HG02852 (cell line): ENCODE results near the gene ZCCHC7.

Source experiments
- ATAC-seq: cut with Tn5 transposase; IDR thresholded peaks from one replicate; pipeline ENCODE4 v1.9.1; 2021; ENCODE audit warnings: mild to moderate bottlenecking, moderate library complexity; ENCODE audit not compliant: unreplicated experiment

ZCCHC7 gene

DNA sequence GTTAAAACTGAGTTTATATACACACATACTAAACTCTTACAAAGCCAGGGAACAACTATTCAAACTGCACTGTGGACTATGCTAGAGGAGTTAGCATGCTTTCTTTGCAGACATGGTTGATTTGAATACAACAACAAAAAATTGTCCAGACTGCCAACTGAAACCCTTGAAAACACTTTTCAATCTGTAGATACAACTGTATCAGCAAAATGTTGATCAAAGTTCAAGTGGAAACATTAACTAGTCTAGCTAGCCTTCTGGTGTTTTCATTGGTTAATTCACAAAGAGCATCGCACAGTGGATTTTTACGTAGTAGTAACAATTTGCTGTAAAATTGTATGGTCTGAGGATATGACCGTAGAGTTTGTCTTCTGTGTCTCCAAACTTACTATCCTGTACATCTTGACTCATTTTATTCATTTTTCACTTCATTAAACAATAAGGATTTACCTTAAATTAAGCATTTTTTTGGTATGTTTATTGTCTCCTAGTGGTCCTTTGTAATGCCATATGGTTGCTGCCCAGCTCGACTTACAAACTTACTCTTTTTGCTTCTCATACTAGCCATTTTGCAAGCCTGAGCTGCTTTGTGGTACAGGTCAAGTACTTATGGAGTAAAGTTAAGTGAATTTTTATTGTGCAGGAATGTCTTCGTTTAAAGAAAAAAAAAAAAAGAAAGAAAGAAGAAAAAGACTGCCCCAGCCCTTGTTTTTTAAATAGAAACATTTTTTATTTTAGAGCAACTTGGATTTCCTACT is 123.4 kb downstream of the ZCCHC7 start:
- ATAC-seq = no peak

DNA sequence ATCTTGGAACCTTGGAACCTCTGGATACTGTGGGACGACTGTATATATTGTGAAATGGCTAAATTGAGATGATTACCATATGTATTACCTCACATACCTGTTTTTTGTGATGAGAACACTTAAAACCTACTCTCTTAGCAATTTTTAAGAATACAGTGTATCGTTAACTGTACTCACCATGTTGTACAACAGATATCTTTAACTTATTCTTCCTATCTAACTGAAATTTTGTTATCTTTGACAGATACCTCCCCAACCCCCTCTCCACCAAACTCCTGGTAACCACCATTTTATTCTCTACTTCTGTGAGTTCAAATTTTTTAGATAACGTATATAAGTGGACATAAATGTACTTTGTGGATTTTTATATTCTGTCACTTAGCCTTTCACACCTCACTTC is 126.5 kb downstream of the ZCCHC7 start:
- ATAC-seq = no peak

DNA sequence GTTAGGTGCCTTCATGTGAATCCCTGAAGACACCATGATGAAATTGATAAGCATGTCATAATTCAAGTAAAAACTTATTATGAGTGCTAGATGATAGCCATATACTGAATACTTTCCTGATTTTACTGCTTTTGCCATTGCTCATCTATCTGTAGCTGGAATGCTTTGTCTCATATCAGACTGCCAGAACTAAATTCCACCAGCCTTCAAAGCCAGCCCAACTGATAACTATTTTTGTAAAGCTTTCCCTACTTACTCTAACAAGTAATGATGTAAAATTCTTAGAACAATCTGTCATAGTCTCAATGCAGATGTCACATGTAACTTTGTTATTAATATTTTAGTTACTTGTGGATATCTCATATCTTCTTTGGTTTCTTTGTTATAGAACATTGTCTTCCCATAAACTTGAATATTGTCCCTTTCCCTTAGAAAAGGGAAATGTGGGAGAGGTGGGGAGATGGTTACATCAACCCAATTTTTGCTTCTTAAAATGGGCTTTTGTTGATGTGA is 128.3 kb downstream of the ZCCHC7 start:
- ATAC-seq = no peak

DNA sequence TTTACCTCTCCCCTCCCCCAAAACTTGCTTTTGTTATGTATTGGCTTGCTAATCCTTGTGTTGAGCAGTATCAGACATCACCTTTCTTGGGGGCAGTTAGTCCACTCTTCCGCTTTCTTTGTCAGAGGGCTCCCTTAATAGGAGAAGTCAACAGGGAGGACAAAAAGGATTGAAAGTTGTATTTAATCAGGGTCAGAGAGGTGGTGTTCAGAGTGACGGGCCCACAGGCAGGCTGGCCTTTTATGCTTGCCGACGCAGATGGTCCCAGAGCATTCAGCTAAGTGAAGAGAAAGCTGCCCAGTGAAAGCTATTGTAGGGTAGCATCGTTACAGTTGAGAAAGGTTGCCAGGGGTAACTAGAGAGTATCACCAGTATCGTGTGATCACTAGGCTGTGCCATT is 131.1 kb downstream of the ZCCHC7 start:
- ATAC-seq = peak; percentile 44

DNA sequence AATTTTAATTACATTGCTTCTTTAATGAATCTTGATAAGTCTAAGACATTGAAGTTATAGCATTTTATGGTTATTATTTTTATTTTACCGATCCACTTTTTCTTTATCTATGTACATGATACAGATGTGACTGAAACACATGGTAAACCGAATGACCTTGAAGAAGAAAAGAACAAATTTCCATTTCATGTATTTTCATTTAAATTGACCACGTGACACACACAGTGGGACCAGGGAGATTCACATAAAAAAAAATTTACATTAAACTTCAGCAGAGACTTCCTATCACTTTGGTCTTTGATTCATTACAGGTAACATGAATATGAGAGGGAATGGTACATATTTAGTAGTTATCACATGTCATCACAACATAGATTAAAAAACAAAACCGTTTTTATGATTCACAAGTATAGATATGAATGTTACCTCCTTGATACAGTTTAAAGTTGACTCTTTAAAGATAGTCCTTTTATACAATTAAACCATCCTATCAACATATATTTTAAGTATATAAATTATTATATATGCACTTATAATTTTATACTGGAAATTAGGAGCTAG is 133.1 kb downstream of the ZCCHC7 start:
- no peak for ATAC-seq

DNA sequence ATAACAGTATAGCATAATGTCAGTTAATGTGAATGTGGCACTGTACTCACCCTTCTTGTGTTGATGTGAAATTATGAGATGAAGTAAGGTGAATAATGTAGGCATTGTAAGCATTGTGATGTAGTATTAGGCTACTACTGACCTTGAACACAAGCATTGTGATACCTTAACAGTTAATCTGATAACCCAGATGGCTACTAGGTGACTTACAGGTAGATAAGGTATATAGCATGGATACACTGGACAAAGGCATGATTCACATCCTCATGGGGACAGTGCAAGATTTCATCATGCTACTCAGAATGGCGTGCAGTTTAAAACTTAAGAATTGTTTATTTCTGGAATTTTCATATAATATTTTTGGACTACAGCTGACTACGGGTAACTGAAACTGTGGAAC is 134.8 kb downstream of the ZCCHC7 start:
- ATAC-seq = no peak

DNA sequence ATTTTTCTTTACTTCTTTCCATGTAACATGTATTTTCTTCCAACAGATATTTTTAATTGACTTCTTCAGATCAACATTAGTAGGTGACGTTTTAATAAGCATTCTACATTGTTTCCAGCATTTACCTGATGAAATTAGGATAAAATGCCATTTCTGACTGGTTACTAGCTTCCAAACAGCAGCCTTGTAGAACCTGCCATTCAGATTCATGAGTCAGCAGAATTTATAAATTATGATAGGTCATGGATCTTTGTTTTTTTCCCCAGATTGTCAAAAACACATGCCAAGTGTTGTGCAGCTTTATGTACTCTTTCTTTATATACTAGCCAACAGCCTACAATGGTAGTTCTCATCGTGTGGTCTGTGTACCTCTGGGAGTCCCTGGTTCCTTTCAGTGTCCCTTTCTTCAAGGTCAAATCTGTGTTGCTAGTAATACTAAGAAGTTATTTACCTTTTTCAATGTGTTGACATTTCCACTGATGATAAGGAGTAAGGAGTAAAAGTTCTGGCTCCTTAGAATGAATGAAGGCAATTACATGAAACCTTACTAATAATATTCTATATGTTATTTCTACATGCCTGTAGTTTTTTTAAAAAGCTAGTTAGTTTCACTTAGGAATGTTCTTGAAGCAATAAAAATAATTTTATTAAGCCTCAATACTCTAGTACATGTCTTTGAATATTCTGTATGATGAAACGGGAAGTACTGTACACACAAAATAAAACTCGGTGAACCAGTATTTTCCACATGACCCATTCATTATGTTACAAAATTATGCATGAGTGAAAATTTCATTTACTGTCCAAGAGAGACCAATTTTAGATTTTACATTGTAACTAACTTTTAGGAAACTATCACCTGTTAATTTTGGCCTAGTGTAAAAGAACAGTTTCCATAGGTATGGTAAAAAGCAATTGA is 135.8 kb downstream of the ZCCHC7 start:
- no peak for ATAC-seq

DNA sequence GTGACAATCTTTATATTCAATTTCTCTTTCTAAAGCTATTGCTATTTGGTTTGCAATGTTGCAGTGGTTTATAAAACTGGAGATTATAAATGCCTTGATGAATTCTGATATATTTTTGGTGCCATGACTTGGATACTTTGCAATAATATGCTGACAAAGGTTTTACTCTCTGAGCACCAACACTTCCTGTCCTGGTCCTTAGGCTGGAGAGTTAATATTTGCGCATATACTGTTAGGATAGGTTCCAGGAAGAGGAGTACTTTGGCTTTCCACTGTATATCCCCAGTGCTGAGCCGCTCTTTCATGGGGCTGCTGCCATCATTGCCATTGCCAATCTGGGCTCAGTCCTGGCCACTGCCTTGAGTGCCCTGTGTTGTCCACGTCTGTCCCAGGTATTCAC is 139.6 kb downstream of the ZCCHC7 start:
- ATAC-seq = no peak

DNA sequence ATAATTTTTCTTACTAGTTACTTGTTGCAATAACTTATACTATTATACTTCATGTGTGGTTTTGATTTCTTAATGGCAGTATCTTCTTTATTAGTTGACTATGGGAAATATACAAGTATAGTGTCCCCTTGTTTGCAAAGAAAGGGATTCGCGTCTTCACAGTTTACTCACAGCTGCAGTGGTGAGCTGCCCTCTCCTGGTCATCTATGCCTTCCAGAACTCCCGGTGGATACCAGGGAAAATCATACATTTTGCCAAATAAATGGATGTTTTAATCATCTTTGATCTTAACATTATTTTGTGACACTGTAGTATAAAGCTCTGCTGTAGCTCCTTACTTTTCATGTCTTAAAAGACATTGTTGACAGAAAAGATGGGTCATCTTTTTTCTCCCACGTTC is 142.0 kb downstream of the ZCCHC7 start:
- no peak for ATAC-seq

DNA sequence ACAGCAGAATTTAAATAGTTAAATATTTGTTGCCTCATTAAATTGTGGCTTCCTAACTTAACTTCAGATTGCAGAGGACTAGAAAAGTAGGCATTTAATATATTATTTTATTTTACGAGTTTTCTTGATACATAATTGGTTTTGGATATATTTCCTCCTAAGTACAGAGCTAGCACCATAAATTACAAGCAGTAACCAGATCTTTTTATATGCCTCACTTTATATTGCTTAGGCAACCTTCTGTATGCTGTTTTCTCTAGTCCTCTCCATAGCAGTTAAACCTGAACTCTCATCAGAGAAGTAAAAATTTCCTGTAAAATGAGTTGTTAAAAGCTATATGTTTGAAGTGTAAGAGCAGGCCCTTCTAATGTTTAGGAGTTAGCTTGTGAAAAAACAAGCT is 144.2 kb downstream of the ZCCHC7 start:
- no peak for ATAC-seq

DNA sequence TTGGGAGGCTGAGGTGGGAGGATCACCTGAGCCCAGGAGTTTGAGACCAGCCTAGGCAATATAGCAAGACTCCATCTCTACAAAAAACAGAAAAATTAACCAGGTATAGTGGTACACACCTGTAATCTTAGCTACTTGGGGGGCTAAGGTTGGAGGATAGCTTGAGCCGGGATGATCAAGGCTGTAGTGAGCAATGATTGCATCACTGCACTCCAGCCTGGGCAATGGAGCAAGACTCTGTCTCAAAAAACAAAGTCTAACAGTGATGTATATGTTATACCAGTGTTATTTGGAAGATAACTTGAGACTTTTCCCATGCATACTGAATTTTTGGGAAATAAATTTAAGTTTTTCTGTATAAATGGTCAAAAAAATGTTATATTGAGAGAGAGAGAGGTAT is 146.3 kb downstream of the ZCCHC7 start:
- ATAC-seq = no peak

DNA sequence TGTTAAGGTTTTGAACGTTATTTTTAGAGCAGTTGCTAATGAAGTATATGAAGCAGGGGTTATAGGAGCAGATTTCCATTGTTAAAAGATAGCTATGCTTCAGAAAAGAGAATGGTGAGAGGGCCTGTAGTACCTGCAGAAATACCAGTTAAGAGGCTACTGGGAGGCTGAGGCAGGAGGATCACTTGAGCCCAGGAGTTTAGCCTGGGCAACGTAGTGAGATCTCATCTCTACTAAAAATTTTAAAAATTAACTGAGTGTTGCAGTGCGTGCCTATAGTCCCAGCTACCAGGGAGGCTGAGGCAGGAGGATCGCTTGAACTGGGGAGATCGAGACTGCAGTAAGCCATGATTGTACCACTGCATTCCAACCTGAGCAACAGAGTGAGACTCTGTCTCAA is 148.8 kb downstream of the ZCCHC7 start:
- no peak for ATAC-seq

DNA sequence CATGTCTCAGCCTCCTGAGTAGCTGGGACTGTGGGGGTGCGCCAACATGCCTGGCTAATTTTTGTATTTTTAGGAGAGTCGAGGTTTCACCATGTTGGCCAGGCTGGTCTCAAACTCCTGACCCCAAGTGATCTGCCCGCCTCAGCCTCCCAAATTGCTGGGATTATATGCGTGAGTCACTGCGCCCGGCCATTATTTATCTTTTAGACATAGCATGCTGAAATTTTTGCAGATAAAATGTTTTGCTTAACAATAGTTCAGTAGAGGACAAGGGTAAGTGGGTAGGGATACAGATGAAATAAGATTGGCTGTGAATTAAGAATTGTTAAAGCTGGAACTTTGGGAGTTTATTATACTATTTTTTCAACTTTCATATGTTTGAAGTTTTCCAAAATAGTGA is 151.3 kb downstream of the ZCCHC7 start:
- no peak for ATAC-seq

DNA sequence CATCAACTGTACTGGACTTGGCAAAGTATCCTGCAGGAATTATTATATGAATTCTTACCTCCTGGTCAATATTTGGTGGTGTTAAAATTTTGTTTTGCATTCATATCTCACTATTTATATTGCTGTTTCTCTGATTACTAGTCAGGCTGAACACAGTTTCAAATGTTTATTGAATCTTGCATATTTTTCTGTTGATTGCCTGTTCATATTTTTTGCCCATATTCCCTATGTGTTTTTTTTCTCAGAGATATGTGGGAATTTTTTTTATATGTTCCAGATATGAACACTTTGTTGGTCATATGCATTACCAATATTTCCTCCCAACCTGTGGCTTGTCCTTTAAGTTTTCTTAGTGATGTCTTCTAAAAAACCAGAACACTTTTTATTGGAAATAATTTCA is 153.2 kb downstream of the ZCCHC7 start:
- ATAC-seq = no peak

DNA sequence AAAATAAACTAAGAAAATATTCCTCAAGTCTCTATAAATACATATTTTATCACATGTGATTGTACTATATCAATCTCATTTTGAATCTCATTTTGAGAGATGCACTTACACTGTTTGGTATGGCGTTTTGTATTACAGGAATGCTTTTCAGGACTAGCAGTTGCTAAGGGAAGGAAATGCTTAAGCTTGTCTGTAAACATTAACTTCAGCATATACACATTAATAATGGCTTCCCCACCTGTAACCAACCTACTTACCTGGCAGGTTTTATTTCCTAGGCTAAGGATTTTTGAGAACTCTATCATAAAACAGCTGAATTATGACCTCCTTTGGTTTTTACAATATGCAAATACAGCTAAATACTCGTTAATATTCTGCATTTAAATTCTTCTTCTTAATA is 161.2 kb downstream of the ZCCHC7 start:
- no peak for ATAC-seq

DNA sequence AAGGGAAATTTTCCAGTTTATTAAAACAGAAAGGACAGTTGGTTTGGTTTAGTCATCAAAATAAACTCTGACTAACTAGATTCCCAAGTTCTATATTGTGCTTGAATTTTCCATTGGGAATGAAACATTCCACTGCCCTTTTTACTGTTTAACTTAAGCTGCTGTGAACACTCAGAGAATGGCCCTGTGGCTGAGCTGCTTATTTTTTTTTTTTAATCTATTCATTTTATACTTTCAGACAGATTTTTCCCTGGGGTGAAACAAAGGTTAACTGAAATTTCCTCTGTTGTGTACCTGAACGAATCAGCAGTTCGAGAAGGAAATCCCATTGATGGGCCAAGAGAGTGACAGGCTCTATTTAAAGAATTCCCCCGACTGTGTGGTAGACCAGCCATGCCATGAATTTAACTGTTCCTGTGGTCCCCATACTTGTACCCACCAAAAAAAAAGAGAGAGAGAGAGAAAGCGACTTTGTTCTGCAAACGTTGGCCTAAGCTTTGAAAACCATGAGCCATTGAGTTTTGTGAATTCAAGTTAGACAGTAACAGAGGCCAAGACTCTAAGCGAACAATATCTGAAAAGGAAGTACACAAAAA is 163.5 kb downstream of the ZCCHC7 start:
- peak; percentile 76 for ATAC-seq

DNA sequence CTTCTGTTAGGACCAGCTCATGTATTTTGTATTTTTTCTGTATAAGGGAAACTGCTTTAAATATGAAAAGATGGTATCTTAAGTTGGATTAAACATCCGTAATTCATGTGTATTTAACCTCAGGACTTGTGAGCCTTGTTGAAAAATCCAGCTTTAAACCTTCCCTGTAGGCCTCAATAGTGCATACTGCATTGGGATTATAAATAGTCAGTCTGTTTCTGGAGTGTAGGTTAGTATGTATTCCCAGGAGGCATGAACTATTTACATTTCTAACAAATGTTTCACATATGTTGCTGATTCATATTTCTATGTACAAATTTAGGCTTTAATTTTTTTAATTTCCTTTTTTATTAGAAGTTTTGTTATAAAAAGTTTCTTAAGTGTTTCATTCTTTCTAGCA is 164.3 kb downstream of the ZCCHC7 start:
- ATAC-seq = no peak

DNA sequence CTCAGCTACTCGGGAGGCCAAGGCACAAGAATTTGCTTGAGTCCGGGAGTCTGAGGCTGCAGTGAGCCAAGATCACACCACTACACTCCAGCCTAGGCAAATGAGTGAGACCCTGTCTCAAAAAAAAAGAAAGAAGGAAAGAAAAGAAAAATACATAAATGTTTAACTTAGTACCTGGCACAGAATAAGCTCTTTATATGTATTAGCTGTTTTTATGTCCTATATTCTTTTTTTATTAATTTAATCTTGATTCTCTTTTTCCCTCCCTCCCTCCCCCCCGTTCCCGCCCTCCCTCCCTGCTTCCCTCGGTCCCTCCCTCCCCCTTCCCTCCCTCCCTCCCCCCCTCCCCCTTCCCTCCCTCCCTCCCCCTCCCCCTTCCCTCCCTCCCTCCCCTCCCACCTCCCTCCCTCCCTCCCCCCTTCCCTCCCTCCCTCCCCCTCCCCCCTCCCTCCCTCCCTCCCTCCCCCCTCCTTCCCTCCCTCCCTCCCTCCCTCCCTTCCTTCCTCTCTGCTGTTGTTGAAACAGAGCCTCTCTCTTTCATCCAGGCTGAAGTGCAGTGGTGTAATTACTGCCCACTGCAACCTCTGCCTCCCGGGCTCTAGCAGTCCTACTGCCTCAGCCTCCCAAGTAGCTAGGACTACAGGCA is 166.3 kb downstream of the ZCCHC7 start:
- no peak for ATAC-seq

DNA sequence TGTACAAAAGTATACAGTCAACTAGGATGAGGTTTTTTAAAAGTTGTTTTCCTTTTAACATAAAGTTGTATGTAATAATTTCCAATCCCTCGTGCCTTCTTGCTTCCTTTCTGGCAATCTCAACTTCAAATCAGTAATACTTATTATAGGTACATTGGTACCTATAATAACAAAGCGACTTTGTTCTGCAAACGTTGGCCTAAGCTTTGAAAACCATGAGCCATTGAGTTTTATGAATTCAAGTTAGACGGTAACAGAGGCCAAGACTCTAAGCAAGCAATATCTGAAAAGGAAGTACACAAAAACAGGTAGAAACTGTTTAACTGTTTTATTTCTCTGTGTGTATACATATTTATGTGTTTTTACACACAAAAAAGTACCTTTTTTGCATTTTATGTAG is 166.9 kb downstream of the ZCCHC7 start:
- ATAC-seq = no peak

DNA sequence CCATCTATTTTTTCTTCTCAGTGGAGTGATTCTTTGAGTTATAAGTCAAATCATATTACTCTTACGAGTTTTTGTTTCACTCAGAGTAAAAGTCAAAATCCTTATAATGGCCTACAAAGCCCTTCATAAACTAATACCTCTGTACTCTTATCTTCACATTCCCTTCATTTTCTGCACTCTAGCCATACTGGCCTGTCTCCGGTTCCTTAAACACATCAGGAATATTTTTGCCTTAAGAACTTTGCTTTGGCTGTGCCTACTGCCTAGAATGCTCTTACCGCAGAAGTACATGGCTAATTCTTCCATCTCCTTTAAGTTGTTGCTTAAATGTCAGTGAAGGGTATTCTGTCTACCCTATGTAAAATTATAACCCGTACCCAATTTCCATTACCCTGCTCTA is 169.3 kb downstream of the ZCCHC7 start:
- no peak for ATAC-seq
